Neural crest cell (in vitro differentiated cells): ENCODE results near the gene KCTD17. TPM values are rescaled to one million over a fixed set of nuclear protein-coding genes. Genes with fewer than 3 reads are reported as not detected.

Experiments
- DNase-seq: peaks from one replicate; pipeline ENCODE4 v3.0.0; 2021; ENCODE audit warnings: low read depth, mixed read lengths, low spot score
- H3K27ac Mint-ChIP-seq: one replicate; pipeline ENCODE4 v1.8.0; 2021; ENCODE audit warnings: mild to moderate bottlenecking, mixed read lengths; ENCODE audit not compliant: unreplicated experiment
- H3K27me3 Mint-ChIP-seq: 2 replicates; pipeline ENCODE4 v1.8.0; 2021; ENCODE audit warnings: low read depth, mild to moderate bottlenecking, mixed read lengths
- H3K36me3 Mint-ChIP-seq: 2 replicates; pipeline ENCODE4 v1.8.0; 2021; ENCODE audit warnings: low read depth, mild to moderate bottlenecking, mixed read lengths
- H3K4me1 Mint-ChIP-seq: 2 replicates; pipeline ENCODE4 v1.8.0; 2021; ENCODE audit warnings: mixed read lengths
- H3K4me3 Mint-ChIP-seq: one replicate; pipeline ENCODE4 v1.8.0; 2021; ENCODE audit warnings: mild to moderate bottlenecking, mixed read lengths
- H3K9me3 Mint-ChIP-seq: 2 replicates; pipeline ENCODE4 v1.8.0; 2021; ENCODE audit warnings: mixed read lengths
- total RNA-seq: library from RNA; stranded (reverse); gene quantifications from 2 replicates; pipeline ENCODE4 v1.2.1, GENCODE V29; 2021
- TF ChIP-seq, protein P1 (sequence below): fragments of 200-600 bp; sonication (generic); conservative IDR thresholded peaks from 2 replicates; pipeline ENCODE4 v1.5.0; 2021; ENCODE audit warnings: antibody characterized with exemption, mild to moderate bottlenecking

KCTD17 gene
- total RNA-seq, 1 donor from 2014 or later: 95.8 TPM

DNA sequence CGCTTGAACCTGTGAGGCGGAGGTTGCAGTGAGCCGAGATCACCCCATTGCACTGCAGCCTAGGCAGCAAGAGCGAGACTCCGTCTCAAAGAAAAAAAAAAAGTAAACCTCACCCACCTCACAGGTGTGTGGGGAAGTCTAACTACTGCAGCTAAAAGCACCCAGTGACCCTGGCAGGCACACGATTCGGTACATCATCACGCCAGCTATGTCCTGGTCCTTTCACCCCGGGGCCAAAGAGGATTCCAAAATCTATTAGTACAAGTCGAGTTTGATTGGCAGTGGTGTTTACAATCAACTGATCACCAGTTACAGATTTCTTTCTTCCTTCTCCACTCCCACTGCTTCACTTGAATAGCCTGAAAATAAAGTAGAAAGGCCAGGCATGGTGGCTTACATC lies 38.6 kb upstream of the KCTD17 start:
- DNase-seq: no peak
- H3K27ac Mint-ChIP-seq: no peak overlapping the region
- H3K36me3 Mint-ChIP-seq: no peaks in the 10 kb centered on the region
- H3K4me1 Mint-ChIP-seq: peaks cover 28% of the 10 kb centered on the region
- TF ChIP-seq, protein P1, sequence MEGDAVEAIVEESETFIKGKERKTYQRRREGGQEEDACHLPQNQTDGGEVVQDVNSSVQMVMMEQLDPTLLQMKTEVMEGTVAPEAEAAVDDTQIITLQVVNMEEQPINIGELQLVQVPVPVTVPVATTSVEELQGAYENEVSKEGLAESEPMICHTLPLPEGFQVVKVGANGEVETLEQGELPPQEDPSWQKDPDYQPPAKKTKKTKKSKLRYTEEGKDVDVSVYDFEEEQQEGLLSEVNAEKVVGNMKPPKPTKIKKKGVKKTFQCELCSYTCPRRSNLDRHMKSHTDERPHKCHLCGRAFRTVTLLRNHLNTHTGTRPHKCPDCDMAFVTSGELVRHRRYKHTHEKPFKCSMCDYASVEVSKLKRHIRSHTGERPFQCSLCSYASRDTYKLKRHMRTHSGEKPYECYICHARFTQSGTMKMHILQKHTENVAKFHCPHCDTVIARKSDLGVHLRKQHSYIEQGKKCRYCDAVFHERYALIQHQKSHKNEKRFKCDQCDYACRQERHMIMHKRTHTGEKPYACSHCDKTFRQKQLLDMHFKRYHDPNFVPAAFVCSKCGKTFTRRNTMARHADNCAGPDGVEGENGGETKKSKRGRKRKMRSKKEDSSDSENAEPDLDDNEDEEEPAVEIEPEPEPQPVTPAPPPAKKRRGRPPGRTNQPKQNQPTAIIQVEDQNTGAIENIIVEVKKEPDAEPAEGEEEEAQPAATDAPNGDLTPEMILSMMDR: no peak
- no peaks in the 10 kb centered on the region for H3K9me3 Mint-ChIP-seq
- no peak overlapping the region for H3K4me3 Mint-ChIP-seq
- H3K27me3 Mint-ChIP-seq: no peaks in the 10 kb centered on the region

DNA sequence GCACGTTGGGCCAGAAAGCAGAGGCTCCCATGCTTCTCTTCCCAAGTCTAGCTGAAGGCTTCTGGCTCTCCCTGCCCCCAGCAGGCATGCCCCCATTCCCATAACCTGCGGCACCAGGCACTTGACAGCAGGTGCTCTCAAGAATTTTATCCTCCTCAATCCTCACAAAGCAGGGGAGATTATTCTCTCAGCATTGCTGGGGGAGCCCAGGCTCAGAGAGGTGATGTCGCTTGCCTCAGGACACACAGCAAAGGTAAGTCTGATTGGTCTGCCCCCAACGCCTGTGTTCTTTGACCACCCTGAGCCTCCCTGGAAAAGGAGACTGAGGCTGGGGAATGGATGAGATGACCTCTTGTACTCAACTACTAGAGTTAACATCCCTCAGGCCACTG lies 37.1 kb upstream of the KCTD17 start:
- no peak overlapping the region for H3K4me3 Mint-ChIP-seq
- H3K9me3 Mint-ChIP-seq: no peaks in the 10 kb centered on the region
- TF ChIP-seq, protein P1: no peak
- no peaks in the 10 kb centered on the region for H3K36me3 Mint-ChIP-seq
- no peak for DNase-seq
- H3K27ac Mint-ChIP-seq: no peak overlapping the region
- H3K4me1 Mint-ChIP-seq: peaks cover 25% of the 10 kb centered on the region
- H3K27me3 Mint-ChIP-seq: no peaks in the 10 kb centered on the region

DNA sequence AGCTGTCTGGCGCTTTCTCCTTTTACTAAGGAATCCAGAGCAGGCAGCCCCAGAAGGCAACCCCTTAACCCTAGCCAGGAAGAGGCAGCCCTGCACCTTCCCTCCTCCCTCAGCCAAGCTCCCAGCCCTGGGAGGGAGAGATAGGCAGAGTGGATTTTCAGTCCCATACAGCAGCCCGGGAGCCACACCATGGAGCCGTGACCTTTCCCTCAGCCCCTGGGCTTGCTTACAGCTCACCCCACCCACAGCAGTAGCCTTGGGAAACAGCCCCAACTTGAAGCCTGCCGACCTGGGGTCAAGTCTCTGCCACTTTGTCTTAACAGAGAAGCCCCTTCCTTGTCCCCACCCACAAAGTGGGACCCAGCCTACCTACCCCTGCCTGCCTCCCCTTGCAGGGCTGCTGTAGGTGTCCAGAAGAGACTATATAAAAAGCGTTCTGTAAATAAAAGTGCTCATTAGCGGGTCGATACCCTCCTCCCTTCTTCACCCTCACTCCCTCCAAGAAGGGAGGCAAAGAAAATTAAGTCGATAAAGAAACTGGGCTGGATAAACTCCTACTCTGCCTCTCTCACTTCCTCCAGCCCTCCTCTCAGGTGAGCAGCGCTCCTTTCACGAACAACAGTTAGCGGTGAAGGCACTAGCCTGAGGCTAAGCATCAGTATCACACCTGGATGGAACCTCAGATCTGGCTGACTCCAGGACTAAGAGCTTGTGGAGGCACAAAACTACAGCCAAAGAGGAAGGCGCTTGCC lies 36.5 kb upstream of the KCTD17 start:
- Mint-ChIP-seq H3K4me1 (peaks cover 27% of the 10 kb centered on the region), H3K27ac (peak overlapping the region; percentile 67), H3K9me3 (no peaks in the 10 kb centered on the region), H3K4me3 (peak overlapping the region; percentile 75), H3K36me3 (no peaks in the 10 kb centered on the region), H3K27me3 (no peaks in the 10 kb centered on the region)
- DNase-seq: no peak
- TF ChIP-seq, protein P1: no peak

DNA sequence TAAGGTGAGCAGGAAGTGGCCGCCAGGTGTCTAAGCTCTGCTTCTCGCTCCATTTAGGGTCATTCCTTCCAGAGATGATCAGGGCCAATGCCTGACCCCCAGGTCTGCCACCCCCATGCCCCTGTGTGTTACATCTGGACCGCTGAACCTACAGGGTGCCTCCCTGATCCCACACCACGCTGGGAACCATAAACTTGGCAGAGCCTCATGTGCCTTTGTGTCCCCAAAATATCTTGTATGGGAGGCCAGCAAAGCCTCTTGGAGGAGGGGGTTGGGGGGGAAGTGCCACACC lies 36.0 kb upstream of the KCTD17 start:
- no peaks in the 10 kb centered on the region for H3K9me3 Mint-ChIP-seq
- H3K4me1 Mint-ChIP-seq: peaks cover 32% of the 10 kb centered on the region
- no peaks in the 10 kb centered on the region for H3K27me3 Mint-ChIP-seq
- TF ChIP-seq, protein P1: no peak
- DNase-seq: no peak
- no peak overlapping the region for H3K27ac Mint-ChIP-seq
- H3K36me3 Mint-ChIP-seq: no peaks in the 10 kb centered on the region
- H3K4me3 Mint-ChIP-seq: peak overlapping the region; percentile 75

DNA sequence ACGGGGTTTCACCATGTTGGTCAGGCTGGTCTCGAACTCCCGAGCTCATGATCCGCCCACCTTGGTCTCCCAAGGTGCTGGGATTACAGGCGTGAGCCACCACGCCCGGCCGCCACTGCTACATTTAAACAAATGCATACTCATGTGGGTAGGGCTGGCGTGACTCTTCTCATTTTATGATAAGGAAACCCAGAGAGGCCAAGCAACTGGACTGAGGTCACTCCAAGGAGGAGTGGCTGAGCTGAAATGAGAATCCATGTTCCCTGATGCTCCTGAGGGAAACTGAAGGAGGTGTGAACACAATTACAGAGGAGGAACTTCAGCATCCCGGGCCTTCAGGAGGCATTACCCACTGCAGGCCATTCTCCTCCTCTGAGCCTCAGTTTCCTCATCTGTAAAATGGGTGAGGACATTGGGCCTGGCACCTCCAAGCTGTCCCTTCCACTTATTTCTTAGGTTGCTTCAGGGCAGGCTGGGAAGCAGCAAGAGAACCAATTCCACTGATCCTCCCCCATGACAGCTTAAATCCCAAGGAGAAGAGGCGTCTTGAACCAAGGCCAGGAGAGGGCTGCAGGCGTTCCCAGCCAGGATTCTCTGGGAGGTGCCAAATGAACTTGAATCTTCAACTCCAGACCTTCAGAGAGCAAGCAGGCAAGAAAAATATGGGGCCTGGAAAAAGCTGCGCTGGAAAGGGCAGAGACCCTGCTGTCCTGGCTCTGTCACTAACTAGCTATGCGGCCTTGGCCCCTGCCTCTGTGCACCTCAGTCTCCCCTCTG lies 35.2 kb upstream of the KCTD17 start:
- Mint-ChIP-seq H3K4me3 (peak overlapping the region; percentile 76), H3K4me1 (peaks cover 33% of the 10 kb centered on the region), H3K27ac (no peak overlapping the region), H3K27me3 (no peaks in the 10 kb centered on the region), H3K9me3 (no peaks in the 10 kb centered on the region), H3K36me3 (no peaks in the 10 kb centered on the region)
- TF ChIP-seq, protein P1: no peak
- no peak for DNase-seq
